ENCODE data around the gene RNF7.

- TF ChIP-seq CTCF (conservative IDR thresholded peaks at IDR 0.05; ENCODE audit: low read depth, low read length) = no peak
- TF ChIP-seq POLR2A (IDR thresholded peaks at IDR 0.05; ENCODE audit: low read depth, low read length) = no peak
- no peak for TF ChIP-seq MAFK (IDR thresholded peaks at IDR 0.05; ENCODE audit: low read depth, low read length)
- no peak for TF ChIP-seq SMC3 (IDR thresholded peaks at IDR 0.05; ENCODE audit: low read depth, low read length)
- no peak for TF ChIP-seq RAD21 (IDR thresholded peaks at IDR 0.05; ENCODE audit: low read length)
- TF ChIP-seq RFX5 (IDR thresholded peaks at IDR 0.05; ENCODE audit: low read depth, low read length) = no peak
- TF ChIP-seq MXI1 (IDR thresholded peaks at IDR 0.05; ENCODE audit: borderline replicate concordance, low read depth, low read length) = no peak
These were observed 46.0 kb downstream of the RNF7 start for GRCh38 chr3:141784096-141784495.

Data from IMR-90 (cell line).